Thymus (tissue), 11 donors: ENCODE results near the gene MADCAM1. TPM values are rescaled to one million over a fixed set of nuclear protein-coding genes. Genes with fewer than 3 reads are reported as not detected.
A peak's percentile ranks its signal among the peaks of the same experiment; 100 is the strongest.

Experiments used
- DNase-seq, 9 donors: peaks; one replicate each; pipeline ENCODE4 v3.0.0-alpha.2; 2013; ENCODE audit warnings: low spot score in 9 of 9, low read depth in 6 of 9, missing footprints in 1 of 9
- H3K27ac ChIP-seq, 2 donors: one replicate each; pipeline ENCODE4 v1.5.1; 2013; ENCODE audit warnings: control low read depth in 1 of 2, low read depth in 1 of 2, low read length in 1 of 2, mild to moderate bottlenecking in 1 of 2, moderate library complexity in 1 of 2
- H3K27me3 ChIP-seq, 2 donors: one replicate each; pipeline ENCODE4 v1.5.1; 2013; ENCODE audit warnings: low read length in 1 of 2; ENCODE audit not compliant: control insufficient read depth in 2 of 2, insufficient read depth in 1 of 2
- H3K36me3 ChIP-seq, 2 donors: one replicate each; pipeline ENCODE4 v1.5.1; 2013; ENCODE audit warnings: low read length in 1 of 2, mild to moderate bottlenecking in 1 of 2, moderate library complexity in 1 of 2; ENCODE audit not compliant: control insufficient read depth in 2 of 2, insufficient read depth in 2 of 2
- H3K4me1 ChIP-seq, 2 donors: one replicate each; pipeline ENCODE4 v1.5.1; 2013; ENCODE audit warnings: low read length in 2 of 2; ENCODE audit not compliant: control insufficient read depth in 2 of 2, insufficient read depth in 2 of 2
- H3K4me3 ChIP-seq, 2 donors: one replicate each; pipeline ENCODE4 v1.5.1; 2013; ENCODE audit warnings: low read length in 2 of 2, control low read depth in 1 of 2, mild to moderate bottlenecking in 1 of 2
- H3K9me3 ChIP-seq, 2 donors: one replicate each; pipeline ENCODE4 v1.5.1; 2013; ENCODE audit warnings: low read length in 1 of 2, mild to moderate bottlenecking in 1 of 2; ENCODE audit not compliant: control insufficient read depth in 2 of 2, insufficient read depth in 1 of 2
- WGBS: extraction: QIAGEN DNeasy Blood & Tissue Kit; methylation state at CpG from one replicate; pipeline ENCODE4 v1.1.7; 2013; 5-methylcytosine and 5-hydroxymethylcytosine counted together
- polyA plus RNA-seq: library from polyadenylated mRNA; stranded (reverse); fragments of 200-250 nt; gene quantifications from one replicate; pipeline ENCODE4 v1.2.3, GENCODE V29; 2013
- total RNA-seq: library from RNA; stranded (reverse); fragments of 120-200 nt; gene quantifications from one replicate; pipeline ENCODE4 v1.2.4, GENCODE V29; 2013
- donor health status: healthy.

Gene MADCAM1
- total and polyA plus RNA-seq, 2 donors = 0.27 to 1.4 TPM

GRCh38 chr19:455851-456546 is 40.3 kb upstream of the MADCAM1 start:
- H3K36me3 ChIP-seq = no peaks in the 10 kb centered on the region
- H3K4me3 ChIP-seq = no peak overlapping the region
- peaks cover 12 to 65% of the 10 kb centered on the region in 2 donors for H3K9me3 ChIP-seq
- WGBS = 91% methylated on average over 31 of the region's 31 CpGs
- no peaks in the 10 kb centered on the region for H3K4me1 ChIP-seq
- no peak for DNase-seq
- H3K27me3 ChIP-seq = peaks cover 17 to 18% of the 10 kb centered on the region in 2 donors
- no peak overlapping the region for H3K27ac ChIP-seq

- Histone ChIP-seq H3K36me3 (no peaks in the 10 kb centered on the region), H3K4me3 (no peak overlapping the region), H3K27me3 (peaks cover 23 to 24% of the 10 kb centered on the region in 2 donors), H3K9me3 (peaks cover 10 to 61% of the 10 kb centered on the region in 2 donors), H3K4me1 (no peaks in the 10 kb centered on the region), H3K27ac (no peak overlapping the region)
- WGBS = 93% methylated on average over 18 of the region's 18 CpGs
- DNase-seq = no peak
Observed at GRCh38 chr19:456547-457110, 39.7 kb upstream of the MADCAM1 start.

DNA sequence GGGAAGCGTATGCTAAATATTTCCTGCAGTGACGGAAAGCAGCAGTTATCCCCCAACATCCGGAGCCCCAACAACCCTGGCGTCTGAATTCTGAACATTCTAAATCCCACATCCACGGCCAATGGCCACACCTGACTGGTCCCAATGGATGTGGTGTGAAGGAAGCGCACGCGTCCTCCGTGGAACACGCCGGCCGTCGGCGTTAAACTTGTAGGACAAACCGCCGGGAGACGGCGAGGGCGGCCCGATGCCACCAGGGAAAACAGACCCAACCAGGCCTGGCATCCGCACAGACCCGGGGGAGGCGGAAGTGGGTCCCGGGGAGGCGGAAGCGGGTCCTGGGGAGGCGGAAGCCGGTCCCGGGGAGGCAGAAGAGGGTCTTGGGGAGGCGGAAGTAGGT is 38.6 kb upstream of the MADCAM1 start:
- H3K9me3 ChIP-seq = peaks cover 10 to 57% of the 10 kb centered on the region in 2 donors
- no peak for DNase-seq

DNA sequence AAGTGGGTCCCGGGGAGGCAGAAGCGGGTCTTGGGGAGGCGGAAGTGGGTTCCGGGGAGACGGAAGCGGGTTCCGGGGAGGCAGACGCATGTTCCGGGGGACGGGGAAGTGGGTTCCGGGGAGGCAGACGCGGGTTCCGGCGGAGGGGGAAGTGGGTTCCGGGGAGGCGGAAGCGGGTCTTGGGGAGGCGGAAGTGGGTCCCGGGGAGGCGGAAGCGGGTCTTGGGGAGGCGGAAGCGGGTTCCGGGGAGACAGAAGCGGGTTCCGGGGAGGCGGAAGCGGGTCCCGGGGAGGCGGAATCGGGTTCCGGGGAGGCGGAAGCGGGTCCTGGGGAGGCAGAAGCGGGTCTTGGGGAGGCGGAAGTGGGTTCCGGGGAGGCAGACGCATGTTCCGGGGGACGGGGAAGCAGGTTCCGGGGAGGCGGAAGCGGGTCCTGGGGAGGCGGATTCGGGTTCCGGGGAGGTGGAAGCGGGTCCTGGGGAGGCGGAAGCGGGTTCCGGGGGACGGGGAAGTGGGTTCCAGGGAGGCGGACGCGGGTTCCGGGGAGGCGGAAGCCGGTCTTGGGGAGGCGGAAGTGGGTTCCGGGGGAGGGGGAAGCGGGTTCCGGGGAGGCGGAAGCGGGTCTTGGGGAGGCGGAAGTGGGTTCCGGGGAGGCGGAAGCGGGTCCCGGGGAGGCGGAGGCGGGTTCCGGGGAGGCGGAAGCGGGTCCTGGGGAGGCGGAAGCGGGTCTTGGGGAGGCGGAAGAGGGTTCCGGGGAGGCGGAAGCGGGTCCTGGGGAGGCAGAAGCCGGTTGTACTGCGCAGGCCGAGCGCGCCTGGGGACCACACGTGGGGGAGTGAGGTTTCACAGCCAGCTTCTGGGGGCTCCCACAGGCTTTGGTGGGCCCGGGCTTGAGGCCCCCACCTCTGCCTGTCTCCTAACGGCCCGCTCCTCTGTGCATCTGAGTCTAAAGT is 37.9 kb upstream of the MADCAM1 start:
- peaks cover 10 to 50% of the 10 kb centered on the region in 2 donors for H3K9me3 ChIP-seq
- H3K27me3 ChIP-seq = peaks cover 37 to 39% of the 10 kb centered on the region in 2 donors
- no peak overlapping the region for H3K4me3 ChIP-seq
- DNase-seq = no peak
- no peaks in the 10 kb centered on the region for H3K36me3 ChIP-seq
- H3K4me1 ChIP-seq = no peaks in the 10 kb centered on the region
- no peak overlapping the region for H3K27ac ChIP-seq
- WGBS = 97% methylated on average over 89 of the region's 89 CpGs

More for the DNA sequence above, 38.6 kb upstream of the MADCAM1 start:
- 96% methylated on average over 30 of the region's 30 CpGs for WGBS
- Histone ChIP-seq H3K36me3 (no peaks in the 10 kb centered on the region), H3K27ac (no peak overlapping the region), H3K27me3 (peaks cover 33 to 34% of the 10 kb centered on the region in 2 donors), H3K4me1 (no peaks in the 10 kb centered on the region), H3K4me3 (no peak overlapping the region)

- Histone ChIP-seq H3K36me3 (no peaks in the 10 kb centered on the region), H3K4me3 (peak overlapping the region in 1 of 2 donors; percentile 35), H3K9me3 (peaks cover 8 to 38% of the 10 kb centered on the region in 2 donors), H3K27me3 (peaks cover 39 to 48% of the 10 kb centered on the region in 2 donors), H3K27ac (no peak overlapping the region), H3K4me1 (no peaks in the 10 kb centered on the region)
- WGBS = 8% methylated on average over 66 of the region's 66 CpGs
- DNase-seq = peak in 1 of 9 donors; percentile 5
Observed at GRCh38 chr19:459724-460511, 36.4 kb upstream of the MADCAM1 start.

- peak within 1 kb of the TSS in 1 of 2 donors; percentile 35 for H3K4me3 ChIP-seq
- no peak within 1 kb of the TSS for H3K27ac ChIP-seq
- no peaks in the 10 kb centered on the region for H3K4me1 ChIP-seq
- 6% methylated on average over 85 of the region's 85 CpGs for WGBS
- H3K27me3 ChIP-seq = peaks cover 39 to 48% of the 10 kb centered on the region in 2 donors
- H3K36me3 ChIP-seq = no peaks in the 10 kb centered on the region
- H3K9me3 ChIP-seq = peaks cover 6 to 26% of the 10 kb centered on the region in 2 donors
- DNase-seq = no peak
Observed at GRCh38 chr19:460877-461720, 35.2 kb upstream of the MADCAM1 start, which contains the start of gene SHC2. TSS of gene SHC2 (minus strand) at chr19:461033. CDS start at chr19:460996, 37 bp downstream.

- DNase-seq = no peak
- Histone ChIP-seq H3K27ac (no peak overlapping the region), H3K9me3 (peaks cover 6 to 18% of the 10 kb centered on the region in 2 donors), H3K36me3 (no peaks in the 10 kb centered on the region), H3K4me1 (no peaks in the 10 kb centered on the region), H3K27me3 (peaks cover 39 to 48% of the 10 kb centered on the region in 2 donors), H3K4me3 (no peak overlapping the region)
- WGBS = 9% methylated on average over 60 of the region's 60 CpGs
Observed at GRCh38 chr19:461721-462551, 34.4 kb upstream of the MADCAM1 start.
